ENCODE results near the gene BMERB1. TPM values are rescaled to one million over a fixed set of nuclear protein-coding genes. Genes with fewer than 3 reads are reported as not detected.
"Not testable (repeated sequence)": the region's sequence is repeated elsewhere in the genome, so short reads cannot be mapped to it uniquely, and the experiment has no call there.

BMERB1 gene
- total RNA-seq, 1 donor from 2014 or later = 20.1 TPM

DNA sequence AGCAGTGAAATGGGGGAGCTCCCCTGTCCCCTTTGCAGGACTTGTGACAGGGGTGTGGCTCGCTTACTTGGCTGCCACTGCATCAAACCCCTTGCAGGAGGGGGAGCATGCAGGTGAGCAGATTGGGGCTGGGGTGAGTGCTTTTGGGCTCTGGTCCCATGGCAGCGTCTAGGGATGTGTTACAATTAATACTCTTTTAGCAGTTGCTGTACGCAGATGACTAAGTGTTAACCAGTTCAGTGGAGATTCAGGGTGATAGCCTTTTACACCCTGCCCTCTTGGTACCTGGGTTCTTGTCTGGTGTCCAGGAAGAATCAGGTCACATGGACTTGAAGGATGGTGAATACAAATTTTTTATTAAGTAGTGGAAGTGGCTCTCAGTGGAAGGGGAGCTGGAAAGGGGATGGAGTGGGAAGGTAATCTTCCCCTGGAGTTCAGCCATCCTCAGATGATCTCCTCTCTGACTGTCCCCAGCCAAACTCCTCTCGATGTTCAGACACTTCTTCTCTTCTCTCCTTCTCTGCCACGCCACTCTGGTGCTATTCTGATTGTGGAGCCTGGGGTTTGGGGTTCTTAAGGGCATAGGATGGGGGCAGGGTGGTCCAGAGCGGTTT is 108.5 kb downstream of the BMERB1 start:
- H3K4me1 Mint-ChIP-seq (ENCODE audit: low read depth, unreplicated experiment) = no peaks in the 10 kb centered on the region
- Histone ChIP-seq H2AFZ (ENCODE audit: low read depth, low read length) (no peak overlapping the region), H3K27ac (ENCODE audit: low read depth, low read length) (no peak overlapping the region), H4K20me1 (ENCODE audit: insufficient read depth, low read length) (peaks cover 7% of the 10 kb centered on the region), H3K4me2 (ENCODE audit: low read length) (no peak overlapping the region), H3K36me3 (ENCODE audit: insufficient read depth, low read length) (no peaks in the 10 kb centered on the region), H3K4me3 (ENCODE audit: insufficient read depth, low read depth, low read length) (no peak overlapping the region), H3K4me1 (ENCODE audit: insufficient read depth, low read length) (no peaks in the 10 kb centered on the region), H3K9ac (ENCODE audit: low read length) (no peak overlapping the region), H3K27me3 (ENCODE audit: insufficient read depth, low read length) (no peaks in the 10 kb centered on the region), H3K79me2 (ENCODE audit: insufficient read depth, low read length) (peaks cover 3% of the 10 kb centered on the region), H3K9me3 (ENCODE audit: insufficient read depth, low read depth, low read length) (no peaks in the 10 kb centered on the region)
- no peaks in the 10 kb centered on the region for H3K27me3 Mint-ChIP-seq (ENCODE audit: low read depth, unreplicated experiment)
- no peak for TF ChIP-seq CTCF (IDR thresholded peaks at IDR 0.05; ENCODE audit: insufficient read depth, low read depth, low read length)
- no peak for TF ChIP-seq EZH2 (IDR thresholded peaks at IDR 0.05; ENCODE audit: insufficient read depth, low read length)
- H3K27ac Mint-ChIP-seq (ENCODE audit: unreplicated experiment) = no peak overlapping the region
- peaks cover 4% of the 10 kb centered on the region for H3K9me3 Mint-ChIP-seq (ENCODE audit: unreplicated experiment)
- FAIRE-seq = no peak
- H3K36me3 Mint-ChIP-seq (ENCODE audit: low read depth, unreplicated experiment) = peaks cover 2% of the 10 kb centered on the region
- H3K4me3 Mint-ChIP-seq (ENCODE audit: unreplicated experiment) = no peak overlapping the region
- no peak for DNase-seq (ENCODE audit: low read depth)

GRCh38 chr16:15544405-15544804 is 110.0 kb downstream of the BMERB1 start:
- H3K4me1 ChIP-seq (ENCODE audit: insufficient read depth, low read length) = no peaks in the 10 kb centered on the region
- no peak for TF ChIP-seq EZH2 (IDR thresholded peaks at IDR 0.05; ENCODE audit: insufficient read depth, low read length)
- no peak for TF ChIP-seq CTCF (IDR thresholded peaks at IDR 0.05; ENCODE audit: insufficient read depth, low read depth, low read length)
- no peak overlapping the region for H3K27ac ChIP-seq (ENCODE audit: low read depth, low read length)
- Mint-ChIP-seq H3K36me3 (ENCODE audit: low read depth, unreplicated experiment) (peaks cover 9% of the 10 kb centered on the region), H3K9me3 (ENCODE audit: unreplicated experiment) (peaks cover 10% of the 10 kb centered on the region), H3K4me1 (ENCODE audit: low read depth, unreplicated experiment) (no peaks in the 10 kb centered on the region), H3K27ac (ENCODE audit: unreplicated experiment) (no peak overlapping the region), H3K4me3 (ENCODE audit: unreplicated experiment) (no peak overlapping the region), H3K27me3 (ENCODE audit: low read depth, unreplicated experiment) (no peaks in the 10 kb centered on the region)
- H2AFZ ChIP-seq (ENCODE audit: low read depth, low read length) = no peak overlapping the region
- no peaks in the 10 kb centered on the region for H3K27me3 ChIP-seq (ENCODE audit: insufficient read depth, low read length)
- H3K36me3 ChIP-seq (ENCODE audit: insufficient read depth, low read length) = no peaks in the 10 kb centered on the region
- FAIRE-seq = no peak
- H3K79me2 ChIP-seq (ENCODE audit: insufficient read depth, low read length) = peaks cover 3% of the 10 kb centered on the region
- DNase-seq (ENCODE audit: low read depth) = no peak
- no peaks in the 10 kb centered on the region for H4K20me1 ChIP-seq (ENCODE audit: insufficient read depth, low read length)
- H3K4me3 ChIP-seq (ENCODE audit: insufficient read depth, low read depth, low read length) = no peak overlapping the region
- H3K4me2 ChIP-seq (ENCODE audit: low read length) = no peak overlapping the region
- no peak overlapping the region for H3K9ac ChIP-seq (ENCODE audit: low read length)
- H3K9me3 ChIP-seq (ENCODE audit: insufficient read depth, low read depth, low read length) = no peaks in the 10 kb centered on the region

- DNase-seq (ENCODE audit: low read depth) (no peak), FAIRE-seq (no peak)
- Mint-ChIP-seq H3K4me3 (ENCODE audit: unreplicated experiment) (no peak overlapping the region), H3K9me3 (ENCODE audit: unreplicated experiment) (peaks cover 10% of the 10 kb centered on the region), H3K27ac (ENCODE audit: unreplicated experiment) (no peak overlapping the region), H3K36me3 (ENCODE audit: low read depth, unreplicated experiment) (peaks cover 9% of the 10 kb centered on the region), H3K4me1 (ENCODE audit: low read depth, unreplicated experiment) (no peaks in the 10 kb centered on the region), H3K27me3 (ENCODE audit: low read depth, unreplicated experiment) (no peaks in the 10 kb centered on the region)
- Histone ChIP-seq H4K20me1 (ENCODE audit: insufficient read depth, low read length) (no peaks in the 10 kb centered on the region), H3K4me2 (ENCODE audit: low read length) (no peak overlapping the region), H3K36me3 (ENCODE audit: insufficient read depth, low read length) (no peaks in the 10 kb centered on the region), H3K79me2 (ENCODE audit: insufficient read depth, low read length) (peaks cover 3% of the 10 kb centered on the region), H3K27me3 (ENCODE audit: insufficient read depth, low read length) (no peaks in the 10 kb centered on the region), H3K4me3 (ENCODE audit: insufficient read depth, low read depth, low read length) (no peak overlapping the region), H3K9ac (ENCODE audit: low read length) (no peak overlapping the region), H3K27ac (ENCODE audit: low read depth, low read length) (no peak overlapping the region), H3K4me1 (ENCODE audit: insufficient read depth, low read length) (no peaks in the 10 kb centered on the region), H3K9me3 (ENCODE audit: insufficient read depth, low read depth, low read length) (no peaks in the 10 kb centered on the region), H2AFZ (ENCODE audit: low read depth, low read length) (no peak overlapping the region)
- TF ChIP-seq CTCF (IDR thresholded peaks at IDR 0.05; ENCODE audit: insufficient read depth, low read depth, low read length) (no peak), EZH2 (IDR thresholded peaks at IDR 0.05; ENCODE audit: insufficient read depth, low read length) (no peak)
Observed at GRCh38 chr16:15545544-15545943, 111.2 kb downstream of the BMERB1 start.

DNA sequence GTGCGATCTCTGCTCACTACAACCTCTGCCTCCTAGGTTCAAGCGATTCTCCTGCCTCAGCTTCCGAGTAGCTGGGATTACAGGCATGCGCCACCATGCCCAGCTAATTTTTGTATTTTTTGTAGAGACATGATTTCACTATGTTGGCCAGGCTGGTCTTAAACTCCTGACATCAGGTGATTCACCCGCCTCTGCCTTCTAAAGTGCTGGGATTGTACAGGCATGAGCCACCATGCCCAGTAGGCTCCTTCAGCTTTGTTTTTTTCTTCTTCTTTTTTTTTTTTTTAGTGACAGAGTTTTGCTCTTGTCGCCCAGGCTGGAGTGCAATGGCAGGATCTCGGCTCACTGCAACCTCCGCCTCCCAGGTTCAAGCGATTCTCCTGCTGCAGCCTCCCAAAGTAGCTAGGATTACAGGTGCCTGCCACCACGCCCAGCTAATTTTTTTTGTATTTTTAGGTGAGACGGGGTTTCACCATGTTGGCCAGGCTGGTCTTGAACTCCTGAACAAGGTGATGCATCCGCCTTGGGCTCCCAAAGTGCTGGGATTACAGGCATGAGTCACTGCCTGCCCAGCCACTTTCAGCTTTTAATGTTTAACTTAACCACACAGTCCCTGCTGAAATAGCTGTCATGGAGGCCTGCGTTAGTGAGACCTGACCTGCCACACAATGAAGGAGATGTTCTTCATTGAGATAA is 112.8 kb downstream of the BMERB1 start:
- H3K27ac ChIP-seq (ENCODE audit: low read depth, low read length); H3K27ac Mint-ChIP-seq (ENCODE audit: unreplicated experiment); H3K4me3 ChIP-seq (ENCODE audit: insufficient read depth, low read depth, low read length); FAIRE-seq; H2AFZ ChIP-seq (ENCODE audit: low read depth, low read length); H3K4me2 ChIP-seq (ENCODE audit: low read length); H3K9ac ChIP-seq (ENCODE audit: low read length); H3K9me3 ChIP-seq (ENCODE audit: insufficient read depth, low read depth, low read length); H3K4me1 ChIP-seq (ENCODE audit: insufficient read depth, low read length); H3K4me1 Mint-ChIP-seq (ENCODE audit: low read depth, unreplicated experiment); H3K36me3 ChIP-seq (ENCODE audit: insufficient read depth, low read length); H3K4me3 Mint-ChIP-seq (ENCODE audit: unreplicated experiment); H3K27me3 ChIP-seq (ENCODE audit: insufficient read depth, low read length); DNase-seq (ENCODE audit: low read depth); H3K9me3 Mint-ChIP-seq (ENCODE audit: unreplicated experiment); H3K27me3 Mint-ChIP-seq (ENCODE audit: low read depth, unreplicated experiment); H3K79me2 ChIP-seq (ENCODE audit: insufficient read depth, low read length); H4K20me1 ChIP-seq (ENCODE audit: insufficient read depth, low read length): not testable (repeated sequence)
- H3K36me3 Mint-ChIP-seq (ENCODE audit: low read depth, unreplicated experiment) = peaks cover 12% of the 10 kb centered on the region

All from astrocyte (in vitro differentiated cells and primary cell).